HepG2 (cell line): ENCODE measurements around the gene TMEM143. TPM values are rescaled to one million over a fixed set of nuclear protein-coding genes. Genes with fewer than 3 reads are reported as not detected.

Experiments
- CBX2 ChIP-seq, 2 experiments: fragments of 200-600 bp in 1 of 2; sonication (generic); formaldehyde crosslinking in 1 of 2; IDR thresholded peaks; 2 replicates each; pipeline versions ENCODE4 v1.7.0 to v1.8.1; 2018 to 2022; ENCODE audit warnings: low read depth in 2 of 2, low read length in 1 of 2, mild to moderate bottlenecking in 1 of 2, missing genetic modification reagents in 1 of 2
- DZIP1 ChIP-seq: sonication (generic); formaldehyde crosslinking; IDR thresholded peaks from 2 replicates; pipeline ENCODE4 v1.5.0; 2020; ENCODE audit warnings: mild to moderate bottlenecking, missing genetic modification reagents
- ETV5 ChIP-seq: IDR thresholded peaks from 2 replicates; pipeline ENCODE4 v1.6.1; 2018; ENCODE audit warnings: missing biosample characterization, missing genetic modification reagents, inconsistent platforms, borderline replicate concordance
- GATAD1 ChIP-seq: IDR thresholded peaks from 2 replicates; pipeline ENCODE4 v1.6.1; 2016; ENCODE audit warnings: missing genetic modification reagents, missing compliant biosample characterization
- RAD21 ChIP-seq: fragments of 450-650 bp; formaldehyde crosslinking; IDR thresholded peaks from 2 replicates; pipeline ENCODE4 v1.5.0; 2020; ENCODE audit warnings: mild to moderate bottlenecking
- RFX1 ChIP-seq: fragments of 450-650 bp; IDR thresholded peaks from 2 replicates; pipeline ENCODE4 v1.6.1; 2017
- THAP11 ChIP-seq: IDR thresholded peaks from 2 replicates; pipeline ENCODE4 v1.6.1; 2016; ENCODE audit warnings: missing biosample characterization, missing genetic modification reagents
- TMF1 ChIP-seq: sonication (generic); formaldehyde crosslinking; IDR thresholded peaks from 2 replicates; pipeline ENCODE4 v1.8.1; 2022; ENCODE audit warnings: low read depth, missing genetic modification reagents
- ZFX ChIP-seq: sonication (generic); formaldehyde crosslinking; IDR thresholded peaks from 2 replicates; pipeline ENCODE4 v1.4.0; 2020; ENCODE audit warnings: mild to moderate bottlenecking, low read depth, missing genetic modification reagents, moderate library complexity
- ZNF274 ChIP-seq: sonication (generic); formaldehyde crosslinking; IDR thresholded peaks from 2 replicates; pipeline ENCODE4 v1.5.1; 2020; ENCODE audit warnings: mild to moderate bottlenecking, missing genetic modification reagents
- ZNF407 ChIP-seq: sonication (generic); formaldehyde crosslinking; IDR thresholded peaks from one replicate; pipeline ENCODE4 v1.5.1; 2020; ENCODE audit warnings: mild to moderate bottlenecking, missing genetic modification reagents; ENCODE audit errors: not compliant biosample characterization
- ZNF574 ChIP-seq: sonication (generic); formaldehyde crosslinking; IDR thresholded peaks from 2 replicates; pipeline ENCODE4 v1.4.0; 2020; ENCODE audit warnings: missing genetic modification reagents
- ZNF598 ChIP-seq: sonication (generic); formaldehyde crosslinking; IDR thresholded peaks from 2 replicates; pipeline ENCODE4 v1.5.1; 2020; ENCODE audit warnings: mild to moderate bottlenecking, missing genetic modification reagents, borderline replicate concordance
- ZNF768 ChIP-seq: sonication (generic); formaldehyde crosslinking; IDR thresholded peaks from 2 replicates; pipeline ENCODE4 v1.4.0; 2020; ENCODE audit warnings: missing genetic modification reagents
- polyA plus RNA-seq, 8 experiments: library from polyadenylated mRNA; depleted of rRNA in 3 of 8; stranded (reverse) in 7 of 8; unstranded in 1 of 8; fragments of >200 nt; fragmentation: Illumina TruSeq in 4 of 8; extraction: Trizol in 4 of 8; gene quantifications; 2 replicates each; pipeline versions ENCODE4 v1.2.1 to v1.2.3, GENCODE V29; 2011 to 2016; ENCODE audit warnings: low read depth in 4 of 8, missing spikeins in 1 of 8, mixed read lengths in 1 of 8; ENCODE audit not compliant: insufficient read depth in 1 of 8
- total RNA-seq, 5 experiments: library from RNA; depleted of rRNA; stranded (reverse); fragments of >200 nt; fragmentation: Illumina TruSeq; extraction: Trizol; gene quantifications; 2 replicates each; pipeline ENCODE4 v1.2.3, GENCODE V29; 2016; ENCODE audit warnings: low read depth in 1 of 5

The TMEM143 gene
- total and polyA plus RNA-seq, 2 of the 13 experiments (the other 11 are each of a cell fraction or from before 2014, with no cell fraction given), result 7.7 to 11.3 TPM

GRCh38 chr19:48308631-48309586 lies 54.8 kb downstream of the TMEM143 start (continued):
- TF ChIP-seq ZNF407 (CRISPR knock-in tag) (peak; percentile 23), ETV5 (CRISPR knock-in tag) (no peak), ZNF598 (0 out of 2 replicates have a peak, but pooled peaks have one; percentile 37), RFX1 (no peak), ZNF574 (peak; percentile 46; the same call in 1 of the 2 replicates), RAD21 (CRISPR knock-in tag) (peak; percentile 49; the same call in 1 of the 2 replicates), DZIP1 (CRISPR knock-in tag) (0 out of 2 replicates have a peak, but pooled peaks have one; percentile 54), THAP11 (CRISPR knock-in tag) (no peak), GATAD1 (CRISPR knock-in tag) (peak; percentile 8; the same call in 1 of the 2 replicates), ZNF274 (CRISPR knock-in tag) (peak; percentile 62; the same call in 1 of the 2 replicates), CBX2 (IDR thresholded peaks at IDR 0.05; ENCODE audit: low read depth, low read length) (no peak), CBX2 (CRISPR knock-in tag; IDR thresholded peaks at IDR 0.05; ENCODE audit: low read depth) (no peak), TMF1 (CRISPR knock-in tag) (no peak), ZFX (CRISPR knock-in tag) (peak; percentile 76), ZNF768 (CRISPR knock-in tag) (peak; percentile 90)
